ENCODE measurements around the gene PPP1R14D. TPM values are rescaled to one million over a fixed set of nuclear protein-coding genes. Genes with fewer than 3 reads are reported as not detected.

Gene PPP1R14D, protein sequence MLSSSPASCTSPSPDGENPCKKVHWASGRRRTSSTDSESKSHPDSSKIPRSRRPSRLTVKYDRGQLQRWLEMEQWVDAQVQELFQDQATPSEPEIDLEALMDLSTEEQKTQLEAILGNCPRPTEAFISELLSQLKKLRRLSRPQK
- total RNA-seq: not detected in 2 replicates
- long read RNA-seq: 0 reads

DNA sequence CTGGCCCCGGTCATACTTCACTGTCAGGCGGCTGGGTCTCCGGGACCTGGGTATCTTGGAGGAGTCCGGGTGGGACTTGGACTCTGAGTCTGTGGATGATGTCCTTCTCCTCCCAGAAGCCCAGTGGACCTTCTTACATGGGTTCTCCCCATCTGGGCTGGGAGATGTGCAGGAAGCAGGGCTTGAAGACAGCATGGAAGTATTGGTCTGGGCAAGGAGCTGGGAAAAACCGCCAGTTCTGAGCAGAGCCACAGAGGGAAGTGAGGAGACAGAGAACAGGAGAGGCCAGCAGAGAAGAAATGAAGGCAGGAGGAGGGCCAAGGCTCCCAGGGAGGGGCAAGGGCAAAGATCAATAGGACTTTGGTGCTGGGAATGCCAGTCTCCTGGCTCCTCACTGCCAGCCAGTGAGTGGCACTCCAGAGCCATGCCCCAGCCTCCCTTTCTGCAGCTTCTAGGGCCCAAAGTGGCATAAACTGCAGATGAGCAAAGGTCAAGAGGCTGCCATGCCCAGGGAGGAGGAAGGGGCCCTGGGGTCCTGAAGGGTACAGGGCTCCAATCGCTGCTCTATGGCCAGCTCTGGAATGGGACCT lies at the start of gene PPP1R14D:
Gene PPP1R14D, minus strand, starts transcription at position 262 of the 590 bp plus-strand sequence. Its CDS starts 67 bp downstream, at position 195.
- TF ChIP-seq, protein P1, sequence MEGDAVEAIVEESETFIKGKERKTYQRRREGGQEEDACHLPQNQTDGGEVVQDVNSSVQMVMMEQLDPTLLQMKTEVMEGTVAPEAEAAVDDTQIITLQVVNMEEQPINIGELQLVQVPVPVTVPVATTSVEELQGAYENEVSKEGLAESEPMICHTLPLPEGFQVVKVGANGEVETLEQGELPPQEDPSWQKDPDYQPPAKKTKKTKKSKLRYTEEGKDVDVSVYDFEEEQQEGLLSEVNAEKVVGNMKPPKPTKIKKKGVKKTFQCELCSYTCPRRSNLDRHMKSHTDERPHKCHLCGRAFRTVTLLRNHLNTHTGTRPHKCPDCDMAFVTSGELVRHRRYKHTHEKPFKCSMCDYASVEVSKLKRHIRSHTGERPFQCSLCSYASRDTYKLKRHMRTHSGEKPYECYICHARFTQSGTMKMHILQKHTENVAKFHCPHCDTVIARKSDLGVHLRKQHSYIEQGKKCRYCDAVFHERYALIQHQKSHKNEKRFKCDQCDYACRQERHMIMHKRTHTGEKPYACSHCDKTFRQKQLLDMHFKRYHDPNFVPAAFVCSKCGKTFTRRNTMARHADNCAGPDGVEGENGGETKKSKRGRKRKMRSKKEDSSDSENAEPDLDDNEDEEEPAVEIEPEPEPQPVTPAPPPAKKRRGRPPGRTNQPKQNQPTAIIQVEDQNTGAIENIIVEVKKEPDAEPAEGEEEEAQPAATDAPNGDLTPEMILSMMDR (IDR thresholded peaks at IDR 0.05): no peak
- no peak within 1 kb of the TSS for H3K4me3 Mint-ChIP-seq (ENCODE audit: unreplicated experiment)
- H3K27ac Mint-ChIP-seq (ENCODE audit: unreplicated experiment): no peak within 1 kb of the TSS
- no peak for DNase-seq (ENCODE audit: extremely low spot score, unreplicated experiment)
- peaks cover 2% of the 10 kb centered on the region for H3K4me1 Mint-ChIP-seq (ENCODE audit: unreplicated experiment)
- H3K36me3 Mint-ChIP-seq (ENCODE audit: unreplicated experiment): no peaks in the 10 kb centered on the region
- peaks cover 10% of the 10 kb centered on the region for H3K27me3 Mint-ChIP-seq (ENCODE audit: unreplicated experiment)
- H3K9me3 Mint-ChIP-seq (ENCODE audit: unreplicated experiment): no peaks in the 10 kb centered on the region

DNA sequence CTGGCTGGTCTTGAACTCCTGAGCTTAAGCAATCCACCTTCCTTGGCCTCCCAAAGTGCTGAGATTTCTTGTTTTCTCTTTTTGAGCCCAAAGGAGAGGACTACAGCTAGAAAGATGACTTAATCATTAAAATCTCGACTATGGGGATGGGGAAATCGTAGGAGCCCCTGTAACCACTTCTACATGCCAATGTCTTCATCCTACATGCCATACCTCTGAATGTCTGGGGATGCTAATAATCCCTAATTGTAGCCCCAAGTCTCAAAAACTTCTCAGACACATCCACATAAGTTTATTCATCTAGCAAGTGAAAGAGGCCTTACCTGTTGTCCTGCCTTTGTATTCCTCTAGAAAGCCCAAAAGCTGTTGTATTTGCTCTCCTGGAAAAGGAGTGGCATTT lies 49.2 kb upstream of the PPP1R14D start:
- no peak for DNase-seq (ENCODE audit: extremely low spot score, unreplicated experiment)
- H3K27ac Mint-ChIP-seq (ENCODE audit: unreplicated experiment): no peak overlapping the region
- TF ChIP-seq, protein P1 (IDR thresholded peaks at IDR 0.05): no peak
- no peak overlapping the region for H3K4me3 Mint-ChIP-seq (ENCODE audit: unreplicated experiment)
- no peaks in the 10 kb centered on the region for H3K36me3 Mint-ChIP-seq (ENCODE audit: unreplicated experiment)
- no peaks in the 10 kb centered on the region for H3K27me3 Mint-ChIP-seq (ENCODE audit: unreplicated experiment)
- H3K9me3 Mint-ChIP-seq (ENCODE audit: unreplicated experiment): no peaks in the 10 kb centered on the region
- peaks cover 11% of the 10 kb centered on the region for H3K4me1 Mint-ChIP-seq (ENCODE audit: unreplicated experiment)

DNA sequence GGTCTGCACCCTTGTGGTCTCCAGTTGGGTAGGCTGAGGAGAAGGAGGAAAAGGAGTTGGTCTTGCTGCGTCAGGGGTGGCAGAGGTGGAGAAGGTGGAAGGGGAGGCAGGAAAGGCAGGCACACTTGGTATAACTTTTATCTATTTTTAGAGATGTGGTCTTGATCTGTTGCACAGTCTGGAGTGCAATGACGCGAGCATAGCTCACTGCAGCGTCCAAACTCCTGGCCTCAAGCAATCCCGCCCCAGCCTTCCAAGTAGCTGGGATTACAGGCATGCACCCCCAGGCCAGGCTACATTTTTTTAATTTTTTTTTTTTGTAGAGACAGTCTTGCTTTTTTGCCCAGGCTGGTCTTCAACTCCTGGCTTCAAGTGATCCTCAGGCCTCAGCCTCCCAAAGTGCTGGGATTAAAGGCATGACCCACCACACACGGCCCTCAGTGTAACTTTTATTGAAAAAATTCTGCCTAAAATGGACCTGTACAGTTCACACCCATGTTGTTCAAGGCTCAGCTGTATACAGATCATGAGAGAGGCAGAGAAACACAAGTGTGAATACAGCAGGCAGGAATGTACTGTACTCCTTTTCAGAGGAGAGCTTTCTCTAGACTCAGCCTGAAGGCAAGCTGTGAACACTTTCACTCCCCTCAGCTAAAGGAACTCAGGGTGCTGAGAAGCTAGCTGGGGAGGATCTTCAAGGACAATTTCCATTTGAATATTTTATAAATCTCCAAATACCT lies 47.7 kb upstream of the PPP1R14D start:
- peaks cover 3% of the 10 kb centered on the region for H3K27me3 Mint-ChIP-seq (ENCODE audit: unreplicated experiment)
- DNase-seq (ENCODE audit: extremely low spot score, unreplicated experiment): no peak
- no peak overlapping the region for H3K27ac Mint-ChIP-seq (ENCODE audit: unreplicated experiment)
- no peaks in the 10 kb centered on the region for H3K36me3 Mint-ChIP-seq (ENCODE audit: unreplicated experiment)
- no peak overlapping the region for H3K4me3 Mint-ChIP-seq (ENCODE audit: unreplicated experiment)
- peaks cover 11% of the 10 kb centered on the region for H3K4me1 Mint-ChIP-seq (ENCODE audit: unreplicated experiment)
- TF ChIP-seq, protein P1 (IDR thresholded peaks at IDR 0.05): no peak
- no peaks in the 10 kb centered on the region for H3K9me3 Mint-ChIP-seq (ENCODE audit: unreplicated experiment)

DNA sequence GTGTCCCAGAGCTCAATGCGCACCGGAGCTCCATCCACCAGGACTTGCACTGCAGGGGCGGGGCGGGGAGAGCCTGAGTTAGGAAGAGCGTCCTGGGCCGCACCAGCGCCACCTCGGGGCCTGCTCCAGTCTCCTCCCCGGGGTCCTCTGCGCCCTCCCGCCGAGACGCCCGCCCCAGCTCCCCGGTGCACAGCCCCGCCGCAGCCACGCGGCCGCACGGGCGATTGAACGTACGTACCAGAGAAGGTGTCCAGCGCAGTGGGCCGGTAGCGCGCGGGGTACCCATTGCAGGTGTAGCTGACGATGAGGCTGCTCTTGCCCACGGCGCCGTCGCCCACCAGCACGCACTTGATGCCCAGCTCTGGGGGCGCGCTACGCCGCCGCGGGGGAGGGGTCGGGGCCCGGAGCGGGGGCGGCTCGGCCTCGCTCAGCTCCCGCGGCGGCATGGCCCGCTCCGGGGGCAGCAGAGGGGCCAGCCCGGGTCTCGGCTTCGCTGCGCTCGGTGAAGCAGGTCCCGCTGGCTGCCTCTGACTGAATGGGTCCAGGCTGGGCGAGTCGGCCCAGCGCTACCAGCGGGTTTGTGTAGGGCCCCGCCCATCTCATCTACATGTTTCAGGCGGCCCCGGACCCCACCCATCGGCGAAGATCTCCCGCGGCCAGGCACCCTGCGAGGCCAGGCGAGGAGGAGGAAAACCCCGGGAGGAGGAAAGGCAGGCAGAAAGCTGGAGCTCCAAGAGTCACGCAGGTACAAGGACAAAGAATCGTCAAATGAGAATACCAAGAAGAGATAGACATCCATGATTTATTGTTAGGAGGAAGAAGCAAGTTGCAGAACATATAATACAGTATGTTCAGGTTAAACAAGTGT lies 45.4 kb upstream of the PPP1R14D start, which contains the start of gene RHOV:
Gene RHOV, minus strand, starts transcription at position 541 of the 868 bp plus-strand sequence. Its CDS starts 95 bp downstream, at position 446.
- H3K36me3 Mint-ChIP-seq (ENCODE audit: unreplicated experiment): no peaks in the 10 kb centered on the region
- DNase-seq (ENCODE audit: extremely low spot score, unreplicated experiment): no peak
- H3K4me1 Mint-ChIP-seq (ENCODE audit: unreplicated experiment): peaks cover 11% of the 10 kb centered on the region
- peaks cover 6% of the 10 kb centered on the region for H3K27me3 Mint-ChIP-seq (ENCODE audit: unreplicated experiment)
- TF ChIP-seq, protein P1 (IDR thresholded peaks at IDR 0.05): peak; percentile 41
- no peak within 1 kb of the TSS for H3K27ac Mint-ChIP-seq (ENCODE audit: unreplicated experiment)
- H3K4me3 Mint-ChIP-seq (ENCODE audit: unreplicated experiment): peak within 1 kb of the TSS; percentile 75
- no peaks in the 10 kb centered on the region for H3K9me3 Mint-ChIP-seq (ENCODE audit: unreplicated experiment)

All from osteocyte (in vitro differentiated cells).